Measurements from ENCODE around the gene ARL3. TPM values are rescaled to one million over a fixed set of nuclear protein-coding genes. Genes with fewer than 3 reads are reported as not detected.
A peak's percentile ranks its signal among the peaks of the same experiment; 100 is the strongest.
"Not testable (repeated sequence)": the region's sequence is repeated elsewhere in the genome, so short reads cannot be mapped to it uniquely, and the experiment has no call there.

Gene ARL3
- total RNA-seq, 2 donors from 2014 or later, result 5.7 to 6.8 TPM

DNA sequence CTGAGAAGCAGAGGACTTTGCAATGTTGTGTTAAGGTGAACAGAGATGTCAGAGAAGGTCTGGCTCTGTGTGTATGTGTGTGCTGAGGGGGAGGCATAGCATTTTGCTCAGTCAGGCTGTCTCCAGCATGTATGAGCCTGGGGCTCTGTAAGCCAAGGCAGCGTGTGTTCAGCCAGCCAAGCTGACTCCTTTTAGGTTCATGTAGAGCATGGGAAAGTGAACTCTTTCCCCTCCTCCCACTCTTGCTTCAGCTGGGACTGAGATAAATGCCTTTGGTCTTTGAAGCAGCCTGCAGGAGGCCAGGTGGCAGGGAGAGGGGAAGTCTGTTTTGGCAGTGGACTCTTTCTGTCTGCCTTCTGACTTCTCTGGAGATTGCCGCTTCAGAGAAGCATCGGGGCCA lies 4.0 kb upstream of the ARL3 start:
- DNase-seq (ENCODE audit: low spot score in 2 of 2), result no peak
- H3K9me3 Mint-ChIP-seq, result no peaks in the 10 kb centered on the region
- H3K36me3 Mint-ChIP-seq, result peaks cover 4 to 28% of the 10 kb centered on the region in 2 donors
- ATAC-seq, result no peak
- peak overlapping the region in 1 of 2 donors; percentile 67 for H3K27ac Mint-ChIP-seq

DNA sequence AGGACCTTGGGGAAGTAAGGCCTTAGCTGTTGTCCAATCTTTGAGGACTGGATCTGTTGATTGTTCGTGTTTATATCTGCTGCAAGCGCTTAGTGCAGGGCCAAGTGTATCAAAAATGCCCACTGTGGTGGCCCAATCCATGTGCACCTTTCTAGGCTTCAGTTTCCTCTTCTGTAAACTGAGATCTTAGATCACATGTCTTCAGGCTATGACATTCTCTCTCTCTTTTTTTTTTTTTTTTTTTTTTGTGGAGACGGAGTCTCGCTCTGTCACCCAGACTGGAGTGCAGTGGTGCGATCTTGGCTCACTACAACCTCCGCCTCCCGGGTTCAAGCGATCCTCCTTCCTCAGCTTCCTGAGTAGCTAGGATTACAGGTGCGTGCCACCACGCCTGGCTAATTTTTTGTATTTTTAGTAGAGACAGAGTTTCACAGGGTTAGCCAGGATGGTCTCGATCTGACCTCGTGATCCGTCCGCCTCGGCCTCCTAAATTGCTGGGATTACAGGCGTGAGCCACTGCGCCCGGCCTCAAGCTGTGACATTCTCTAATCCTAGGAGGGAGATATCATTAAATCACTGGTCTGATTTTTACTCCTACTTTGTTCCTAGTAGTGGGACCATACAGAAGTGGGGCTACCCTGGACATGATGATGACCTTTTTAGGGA lies 2.8 kb upstream of the ARL3 start:
- not testable (repeated sequence) for ATAC-seq; H3K9me3 Mint-ChIP-seq; DNase-seq (ENCODE audit: low spot score in 2 of 2)
- Mint-ChIP-seq H3K27ac (peak overlapping the region in 1 of 2 donors; percentile 67), H3K36me3 (peaks cover 4 to 30% of the 10 kb centered on the region in 2 donors)

DNA sequence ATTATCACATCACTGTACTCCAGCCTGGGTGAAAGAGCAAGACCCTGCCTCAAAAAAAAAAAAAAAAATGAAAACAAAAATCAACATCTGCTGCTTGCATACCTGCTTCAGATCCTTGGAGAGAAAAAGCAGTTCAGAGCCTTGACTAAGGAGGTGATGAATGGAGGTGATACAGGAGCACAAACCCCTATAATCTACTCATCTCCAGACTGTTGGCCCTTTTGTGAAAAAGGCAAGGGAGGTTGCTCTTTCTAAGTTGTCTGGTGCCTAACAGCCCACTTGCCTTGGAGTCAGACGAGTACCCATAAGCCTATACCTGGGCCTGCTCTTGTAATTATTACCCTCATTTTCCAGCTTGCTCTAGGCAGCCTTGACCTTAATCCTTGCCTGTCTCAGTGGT lies 1.7 kb upstream of the ARL3 start:
- Mint-ChIP-seq H3K27ac (peak overlapping the region in 1 of 2 donors; percentile 2), H3K36me3 (peaks cover 4 to 30% of the 10 kb centered on the region in 2 donors), H3K9me3 (no peaks in the 10 kb centered on the region)
- ATAC-seq, result no peak
- no peak for DNase-seq (ENCODE audit: low spot score in 2 of 2)

DNA sequence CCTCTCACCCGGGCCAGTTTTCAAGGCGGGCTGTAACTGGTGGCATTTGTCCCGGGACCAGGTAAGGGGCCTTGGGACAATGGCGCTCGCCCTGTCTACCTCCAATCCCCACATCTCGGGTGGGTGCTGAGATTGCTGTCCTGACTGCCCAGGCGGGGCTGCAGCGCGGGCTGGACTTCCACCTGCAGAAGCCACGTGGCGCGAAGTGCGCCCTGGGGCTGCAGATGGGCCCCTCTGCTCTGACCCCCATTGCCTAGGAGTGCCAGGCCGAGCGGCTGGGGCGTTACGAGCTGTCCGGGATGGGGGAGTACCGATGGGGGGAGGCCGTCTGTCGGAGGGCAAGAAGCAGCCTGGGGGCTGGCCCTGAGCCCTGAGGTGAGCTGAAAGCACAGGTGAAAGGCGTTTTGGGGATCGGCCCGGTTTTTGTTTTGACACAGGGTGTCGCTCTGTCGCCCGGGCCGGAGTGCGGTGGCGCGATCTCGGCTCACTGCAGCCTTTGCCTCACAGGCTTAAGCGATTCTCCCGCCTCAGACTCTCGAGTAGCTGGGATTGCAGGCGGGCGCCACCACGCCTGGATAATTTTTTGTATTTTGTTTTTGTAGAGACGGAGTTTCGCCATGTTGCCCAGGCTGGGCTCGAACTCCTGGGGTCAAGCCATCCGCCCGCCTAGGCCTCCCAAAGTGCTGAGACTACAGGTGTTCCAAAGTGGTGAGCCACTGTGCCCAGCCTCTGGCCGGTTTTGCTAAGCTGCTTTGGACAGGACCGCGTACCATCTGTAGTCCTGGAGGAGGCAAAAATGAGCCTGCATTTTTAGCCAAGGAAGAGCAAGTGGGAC lies 641 bp upstream of the ARL3 start, which contains the start of gene SFXN2:
TSS of gene SFXN2 (plus strand) at position 16 of the 835 bp plus-strand sequence. CDS start 12,001 bp downstream, outside the sequence.
- ATAC-seq, result peak; percentile 22 to 32
- Mint-ChIP-seq H3K36me3 (peaks cover 4 to 30% of the 10 kb centered on the region in 2 donors), H3K27ac (peak within 1 kb of the TSS; percentile 93 to 94), H3K9me3 (no peaks in the 10 kb centered on the region)
- DNase-seq (ENCODE audit: low spot score in 2 of 2), result peak in 1 of 2 donors; percentile 58

DNA sequence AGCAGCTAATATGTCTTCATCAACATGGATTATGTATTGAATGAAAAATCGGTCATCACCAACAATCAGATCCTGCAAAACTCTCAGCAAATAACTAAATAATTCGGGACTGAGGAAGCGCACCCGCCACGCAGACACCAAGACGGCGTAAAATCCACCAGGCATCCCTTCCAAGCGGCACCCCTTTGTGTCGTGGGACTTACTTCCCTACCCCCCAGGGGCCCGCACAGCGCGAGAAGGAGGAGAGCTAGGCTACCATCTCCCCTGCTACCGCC lies 721 bp downstream of the ARL3 start:
- Mint-ChIP-seq H3K9me3 (no peaks in the 10 kb centered on the region), H3K27ac (peak overlapping the region; percentile 93 to 94)

DNA sequence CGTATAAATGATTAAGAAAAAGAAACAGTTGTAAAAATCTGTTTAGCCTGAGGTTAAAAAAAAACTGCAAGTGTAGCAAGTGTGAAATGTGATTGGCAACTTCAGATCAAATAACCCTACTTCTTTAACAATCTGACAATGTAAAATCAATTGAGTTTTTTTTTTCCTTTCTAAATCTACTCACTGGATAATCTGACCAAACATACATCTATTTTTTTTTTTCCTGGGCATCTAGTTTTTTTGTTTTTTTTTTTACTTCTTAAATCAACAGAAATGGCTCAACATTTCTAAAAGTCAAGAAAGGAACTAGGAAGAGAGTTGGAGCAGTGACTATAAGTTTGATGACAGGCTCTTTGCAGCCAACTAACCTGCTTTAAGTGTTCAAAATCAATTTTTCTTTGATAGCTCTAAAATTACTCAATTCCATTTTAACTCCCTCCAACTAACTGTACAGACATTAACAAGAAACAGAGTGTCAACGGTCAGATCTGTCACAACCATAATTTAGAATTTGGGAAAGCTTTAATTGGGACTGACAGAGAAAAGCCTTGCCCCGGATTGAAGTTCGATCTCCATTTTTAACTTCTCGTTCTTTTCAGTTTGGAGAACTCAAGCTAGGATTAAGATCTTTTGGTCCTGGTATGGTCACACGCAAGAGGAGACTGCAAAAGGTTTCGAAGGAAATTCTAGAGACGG lies 1.2 kb downstream of the ARL3 start:
- H3K27ac Mint-ChIP-seq, result peak overlapping the region; percentile 93 to 94
- ATAC-seq (no peak), DNase-seq (ENCODE audit: low spot score in 2 of 2) (no peak)
- H3K9me3 Mint-ChIP-seq, result no peaks in the 10 kb centered on the region
- peaks cover 0 to 24% of the 10 kb centered on the region in 2 donors for H3K36me3 Mint-ChIP-seq

More for the DNA sequence above, 721 bp downstream of the ARL3 start:
- peaks cover 0 to 26% of the 10 kb centered on the region in 2 donors for H3K36me3 Mint-ChIP-seq
- ATAC-seq (peak; percentile 45 to 62), DNase-seq (ENCODE audit: low spot score in 2 of 2) (no peak)

DNA sequence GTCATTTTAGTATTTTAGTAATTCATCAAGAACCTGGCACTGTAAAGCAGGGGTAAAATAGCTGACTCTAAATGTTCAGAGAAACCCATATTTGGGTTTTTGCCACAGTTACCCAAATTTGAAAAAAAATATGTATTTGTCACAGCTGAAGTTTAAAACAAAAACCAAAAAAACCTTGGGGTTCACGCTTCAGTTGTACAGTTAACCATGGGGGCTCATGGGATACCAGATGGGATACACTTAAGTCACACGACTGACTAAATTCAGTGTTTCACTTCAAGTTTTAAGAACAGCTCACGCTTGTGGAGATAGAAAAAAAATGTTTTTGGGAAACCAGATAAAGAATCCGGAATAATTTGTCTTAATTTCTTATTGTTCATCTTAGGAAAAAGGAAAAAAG lies 2.1 kb downstream of the ARL3 start:
- Mint-ChIP-seq H3K27ac (no peak overlapping the region), H3K36me3 (peaks cover 0 to 16% of the 10 kb centered on the region in 2 donors), H3K9me3 (no peaks in the 10 kb centered on the region)
- ATAC-seq, result no peak
- no peak for DNase-seq (ENCODE audit: low spot score in 2 of 2)

DNA sequence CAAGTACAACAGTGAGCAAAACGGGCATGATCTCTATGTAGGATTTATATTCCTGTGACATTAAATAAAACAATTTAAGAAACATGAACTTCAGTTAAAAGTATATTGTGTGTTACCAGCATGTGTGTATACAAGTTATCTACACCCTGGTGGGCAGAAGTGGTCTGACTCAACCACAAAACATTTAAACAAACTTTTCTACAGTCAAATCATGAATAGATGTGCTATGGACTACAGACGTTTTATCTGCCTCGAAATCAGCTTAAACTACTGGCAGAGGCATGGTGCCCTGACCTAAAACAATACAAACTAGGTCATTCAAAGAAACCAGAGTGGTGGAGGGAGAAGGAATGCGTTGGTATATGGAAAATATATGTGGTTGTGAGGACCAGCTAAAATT lies 3.6 kb downstream of the ARL3 start:
- no peak for DNase-seq (ENCODE audit: low spot score in 2 of 2)
- Mint-ChIP-seq H3K36me3 (peaks cover 0 to 16% of the 10 kb centered on the region in 2 donors), H3K9me3 (no peaks in the 10 kb centered on the region), H3K27ac (no peak overlapping the region)
- no peak for ATAC-seq

DNA sequence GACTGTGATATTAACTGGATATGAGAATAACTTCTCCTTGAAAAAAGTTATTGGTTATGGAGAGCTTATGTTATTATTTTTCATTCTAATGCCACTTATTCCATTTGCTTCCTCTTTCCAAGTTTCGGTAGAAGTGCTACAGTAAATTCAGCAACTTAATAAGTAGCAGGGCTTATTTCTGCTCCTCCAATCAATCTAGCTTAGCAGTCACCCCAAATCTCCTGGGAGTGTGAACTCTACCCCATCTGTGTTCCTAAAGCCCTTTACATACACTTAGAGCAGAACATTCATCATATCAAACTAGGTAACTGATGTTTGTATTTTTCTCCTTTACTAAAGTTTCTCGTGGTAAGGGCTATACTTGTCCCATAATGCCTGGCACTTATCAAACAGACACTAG lies 8.7 kb downstream of the ARL3 start:
- DNase-seq (ENCODE audit: low spot score in 2 of 2) (no peak), ATAC-seq (no peak)
- Mint-ChIP-seq H3K9me3 (no peaks in the 10 kb centered on the region), H3K27ac (no peak overlapping the region), H3K36me3 (no peaks in the 10 kb centered on the region)

DNA sequence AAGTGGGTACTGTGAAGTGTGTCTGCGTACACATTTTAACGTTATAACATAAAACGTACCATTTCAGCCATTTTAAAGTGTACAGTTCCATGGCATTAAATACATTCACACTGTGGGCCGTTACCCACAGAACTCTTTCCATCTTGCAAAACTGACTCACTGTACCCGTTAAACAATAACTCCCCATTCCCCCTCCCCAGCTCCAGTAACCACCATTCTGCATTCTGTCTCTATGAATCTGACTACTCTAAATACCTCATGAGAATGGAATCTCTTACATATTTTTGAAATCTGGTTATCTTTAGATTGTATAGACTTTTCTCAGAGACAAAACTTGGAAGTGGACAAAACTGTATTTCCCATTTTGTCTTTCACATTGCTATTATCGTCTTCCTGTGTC lies 9.3 kb downstream of the ARL3 start:
- Mint-ChIP-seq H3K27ac (peak overlapping the region in 1 of 2 donors; percentile 0), H3K36me3 (no peaks in the 10 kb centered on the region), H3K9me3 (no peaks in the 10 kb centered on the region)
- ATAC-seq (peak; percentile 69 to 73), DNase-seq (ENCODE audit: low spot score in 2 of 2) (no peak)

DNA sequence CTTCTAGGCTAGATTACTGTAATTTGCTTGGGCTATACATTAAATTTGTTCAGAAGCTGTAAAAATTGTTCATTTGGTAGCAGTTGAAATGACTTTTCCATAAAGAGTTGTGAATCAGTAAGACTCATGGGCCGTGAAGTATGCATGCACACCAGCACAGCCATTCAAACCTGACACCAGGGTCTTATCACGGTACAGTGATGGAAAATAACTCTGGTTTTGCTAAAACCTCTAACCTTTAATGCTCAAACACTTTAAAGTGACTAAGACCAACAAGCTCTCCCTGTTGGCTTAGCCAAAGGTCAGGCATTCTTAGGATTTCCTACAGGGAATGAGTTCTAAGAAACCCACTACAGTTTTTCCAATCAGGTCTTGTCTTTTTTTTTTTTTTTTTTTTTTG lies 11.5 kb downstream of the ARL3 start:
- ATAC-seq (peak; percentile 35 to 60), DNase-seq (ENCODE audit: low spot score in 2 of 2) (no peak)
- Mint-ChIP-seq H3K27ac (no peak overlapping the region), H3K9me3 (no peaks in the 10 kb centered on the region), H3K36me3 (no peaks in the 10 kb centered on the region)

DNA sequence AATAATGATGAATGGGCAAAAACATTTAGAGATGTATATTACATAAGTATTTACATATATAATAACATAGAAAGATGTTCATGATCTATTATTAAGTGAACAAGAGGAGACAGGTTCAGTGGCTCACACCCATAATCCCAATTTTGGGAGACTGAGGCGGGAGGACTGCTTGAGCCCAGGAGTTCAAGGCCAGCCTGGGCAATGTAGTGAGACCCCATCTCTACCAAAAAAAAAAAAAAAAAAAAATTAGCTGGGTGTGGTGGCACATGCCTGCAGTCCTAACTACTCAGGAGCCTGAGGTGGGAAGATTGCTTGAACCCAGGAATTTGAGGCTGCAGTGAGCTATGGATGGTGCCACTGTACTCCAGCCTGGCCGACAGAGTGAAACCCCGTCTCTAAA lies 12.4 kb downstream of the ARL3 start:
- Mint-ChIP-seq H3K9me3 (no peaks in the 10 kb centered on the region), H3K27ac (no peak overlapping the region), H3K36me3 (no peaks in the 10 kb centered on the region)
- ATAC-seq (no peak), DNase-seq (ENCODE audit: low spot score in 2 of 2) (no peak)

DNA sequence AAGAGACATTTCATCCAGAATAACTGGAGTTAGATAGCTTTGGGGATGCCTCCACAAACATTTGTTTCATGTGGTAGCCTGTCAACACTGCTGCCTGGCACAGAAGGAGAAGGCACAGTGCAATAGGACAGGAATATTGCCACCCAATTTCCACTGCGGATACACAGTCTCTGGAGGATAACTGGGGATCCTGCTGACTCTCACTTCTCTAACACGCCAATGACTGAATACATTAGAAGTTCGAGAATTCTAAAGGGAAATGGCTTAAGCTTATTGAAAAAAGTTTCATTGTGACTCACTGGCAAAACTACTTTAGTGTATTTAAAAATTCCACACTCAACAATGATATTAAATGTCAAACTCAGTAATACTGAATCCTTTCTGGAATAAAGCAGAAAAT lies 12.9 kb downstream of the ARL3 start:
- H3K36me3 Mint-ChIP-seq, result no peaks in the 10 kb centered on the region
- ATAC-seq (no peak), DNase-seq (ENCODE audit: low spot score in 2 of 2) (no peak)
- H3K9me3 Mint-ChIP-seq, result no peaks in the 10 kb centered on the region
- H3K27ac Mint-ChIP-seq, result no peak overlapping the region

DNA sequence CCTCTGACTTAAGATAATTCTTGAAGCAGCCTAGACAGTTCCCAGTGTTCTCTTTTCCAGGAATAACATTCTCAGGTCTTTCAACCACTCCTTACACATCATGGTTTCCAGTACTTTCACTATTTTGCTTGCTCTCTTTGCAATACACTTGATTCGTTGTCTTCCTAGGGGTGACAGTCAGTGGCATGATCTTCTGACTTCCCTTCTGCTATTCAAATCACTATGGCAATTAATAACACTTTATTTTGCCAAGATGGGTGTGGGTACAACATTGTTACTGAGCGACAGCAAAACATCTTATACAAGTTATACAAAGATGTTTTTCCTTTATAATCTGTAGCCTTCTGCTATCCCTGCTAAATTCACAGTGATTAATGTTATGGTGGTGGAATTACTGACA lies 15.3 kb downstream of the ARL3 start:
- DNase-seq (ENCODE audit: low spot score in 2 of 2) (no peak), ATAC-seq (no peak)
- H3K9me3 Mint-ChIP-seq, result no peaks in the 10 kb centered on the region
- H3K36me3 Mint-ChIP-seq, result no peaks in the 10 kb centered on the region
- no peak overlapping the region for H3K27ac Mint-ChIP-seq

DNA sequence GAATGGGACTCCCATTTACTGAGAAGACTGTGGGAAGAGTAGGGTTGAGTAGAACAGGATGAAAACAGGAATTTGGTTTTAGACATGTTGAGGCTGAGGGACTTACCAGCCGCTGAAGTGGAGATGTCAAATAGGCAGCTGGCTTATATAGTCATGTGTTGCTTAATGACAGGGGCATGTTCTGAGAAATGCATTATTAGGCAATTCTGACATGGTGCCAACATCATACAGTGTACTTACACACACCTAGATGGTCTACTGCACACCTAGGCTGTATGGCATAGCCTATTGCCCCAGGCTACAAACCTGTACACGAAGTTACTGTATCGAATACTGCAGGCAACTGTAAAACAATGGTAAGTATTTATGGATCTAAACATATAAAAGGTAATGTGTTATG lies 17.5 kb downstream of the ARL3 start:
- no peak for DNase-seq (ENCODE audit: low spot score in 2 of 2)
- no peak for ATAC-seq
- H3K36me3 Mint-ChIP-seq, result no peaks in the 10 kb centered on the region
- H3K27ac Mint-ChIP-seq, result no peak overlapping the region
- H3K9me3 Mint-ChIP-seq, result no peaks in the 10 kb centered on the region

DNA sequence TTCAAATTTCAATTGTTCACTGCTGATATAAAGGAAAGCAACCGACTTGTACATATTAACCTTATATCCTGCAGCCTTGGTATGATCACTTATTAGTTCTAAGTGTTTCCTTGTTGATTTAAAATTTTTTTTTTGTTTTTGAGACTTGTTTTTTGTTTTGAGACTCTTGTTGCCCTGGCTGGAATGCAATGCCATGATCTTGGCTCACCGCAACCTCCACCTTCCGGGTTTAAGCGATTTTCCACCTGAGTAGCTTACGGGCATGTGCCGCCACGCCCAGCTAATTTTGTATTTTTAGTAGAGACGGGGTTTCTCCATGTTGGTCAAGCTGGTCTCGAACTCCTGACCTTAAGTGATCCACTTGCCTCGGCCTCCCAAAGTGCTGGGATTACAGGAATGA lies 18.8 kb downstream of the ARL3 start:
- ATAC-seq; H3K9me3 Mint-ChIP-seq; DNase-seq (ENCODE audit: low spot score in 2 of 2); H3K27ac Mint-ChIP-seq; H3K36me3 Mint-ChIP-seq: not testable (repeated sequence)

Measured in activated naive CD4-positive, alpha-beta T cell treated with anti-CD3 and anti-CD28 coated beads, Interleukin-2, amount 50 U/mL, for 72 hours (primary cell).